Measurements from ENCODE around the gene BTBD16. TPM values are rescaled to one million over a fixed set of nuclear protein-coding genes. Genes with fewer than 3 reads are reported as not detected.

Gene BTBD16
- total RNA-seq, 1 experiment from 2014 or later, result not detected

- peak overlapping the region in 1 of 3 experiments; percentile 17; a peak in 2 of 7 replicates for H3K27ac Mint-ChIP-seq
- no CpG with 5 or more reads among the region's 3 CpGs for WGBS (ENCODE audit: extremely low coverage, insufficient read length, low lambda C conversion rate)
- Histone ChIP-seq H2BK120ac (ENCODE audit: low read depth, low read length, poor library complexity, severe bottlenecking) (no peak overlapping the region), H4K8ac (replicated peaks; ENCODE audit: insufficient read length, low read depth, low read length) (no peak overlapping the region), H3K14ac (ENCODE audit: insufficient read depth, low read length) (no peak overlapping the region), H2BK15ac (ENCODE audit: low read depth, low read length) (no peak overlapping the region), H2AK5ac (ENCODE audit: insufficient read length, low read length) (no peak overlapping the region), H3K27ac (ENCODE audit: insufficient read length, low read depth, low read length) (no peak overlapping the region), H4K20me1 (ENCODE audit: control insufficient read depth, insufficient read depth, insufficient read length) (no peaks in the 10 kb centered on the region), H2AFZ (ENCODE audit: low read length) (no peak overlapping the region), H3K4me1 (ENCODE audit: insufficient read depth, low read length) (no peaks in the 10 kb centered on the region), H3K23ac (ENCODE audit: insufficient read length, low read depth, low read length) (no peak overlapping the region), H3K56ac (ENCODE audit: insufficient read length, low read depth, low read length) (no peak overlapping the region), H2BK20ac (ENCODE audit: low read depth, low read length, poor library complexity, severe bottlenecking) (no peak overlapping the region), H3K23me2 (ENCODE audit: insufficient read length, low read depth, low read length, poor library complexity, severe bottlenecking) (no peaks in the 10 kb centered on the region), H3K18ac (ENCODE audit: insufficient read length, low read depth, low read length) (no peak overlapping the region), H3K27me3 (ENCODE audit: insufficient read depth, low read length) (no peaks in the 10 kb centered on the region), H2BK12ac (ENCODE audit: insufficient read length, low read depth, low read length) (no peak overlapping the region), H2BK5ac (ENCODE audit: insufficient read length, low read length) (no peak overlapping the region), H4K5ac (ENCODE audit: insufficient read length, low read depth, low read length) (no peak overlapping the region), H3T11ph (ENCODE audit: low read length) (no peak overlapping the region), H4K91ac (ENCODE audit: insufficient read length, low read depth, low read length) (no peak overlapping the region), H3K79me1 (ENCODE audit: insufficient read depth, low read depth, low read length, poor library complexity, severe bottlenecking) (no peaks in the 10 kb centered on the region), H3K9me3 (ENCODE audit: control insufficient read depth, low read depth, low read length) (no peaks in the 10 kb centered on the region), H3K4ac (ENCODE audit: low read depth, low read length) (no peak overlapping the region), H3K9ac (ENCODE audit: extremely low read depth, insufficient read length, low read length) (no peak overlapping the region), H3K4me2 (ENCODE audit: insufficient read depth, insufficient read length, low read length) (no peak overlapping the region), H3K79me2 (ENCODE audit: insufficient read depth, low read length) (no peaks in the 10 kb centered on the region)
- peaks cover 12 to 38% of the 10 kb centered on the region in 2 experiments for H3K4me1 Mint-ChIP-seq
- DNase-seq, result no peak
- TF ChIP-seq, protein P1, sequence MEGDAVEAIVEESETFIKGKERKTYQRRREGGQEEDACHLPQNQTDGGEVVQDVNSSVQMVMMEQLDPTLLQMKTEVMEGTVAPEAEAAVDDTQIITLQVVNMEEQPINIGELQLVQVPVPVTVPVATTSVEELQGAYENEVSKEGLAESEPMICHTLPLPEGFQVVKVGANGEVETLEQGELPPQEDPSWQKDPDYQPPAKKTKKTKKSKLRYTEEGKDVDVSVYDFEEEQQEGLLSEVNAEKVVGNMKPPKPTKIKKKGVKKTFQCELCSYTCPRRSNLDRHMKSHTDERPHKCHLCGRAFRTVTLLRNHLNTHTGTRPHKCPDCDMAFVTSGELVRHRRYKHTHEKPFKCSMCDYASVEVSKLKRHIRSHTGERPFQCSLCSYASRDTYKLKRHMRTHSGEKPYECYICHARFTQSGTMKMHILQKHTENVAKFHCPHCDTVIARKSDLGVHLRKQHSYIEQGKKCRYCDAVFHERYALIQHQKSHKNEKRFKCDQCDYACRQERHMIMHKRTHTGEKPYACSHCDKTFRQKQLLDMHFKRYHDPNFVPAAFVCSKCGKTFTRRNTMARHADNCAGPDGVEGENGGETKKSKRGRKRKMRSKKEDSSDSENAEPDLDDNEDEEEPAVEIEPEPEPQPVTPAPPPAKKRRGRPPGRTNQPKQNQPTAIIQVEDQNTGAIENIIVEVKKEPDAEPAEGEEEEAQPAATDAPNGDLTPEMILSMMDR (conservative IDR thresholded peaks at IDR 0.05), result no peak
- peaks cover 20 to 29% (median 22%) of the 10 kb centered on the region in 3 experiments for H3K36me3 Mint-ChIP-seq (ENCODE audit: insufficient read depth in 1 of 3, low read depth in 3 of 3)
- no peaks in the 10 kb centered on the region for H3K27me3 Mint-ChIP-seq (ENCODE audit: low read depth)
- H3K9me3 Mint-ChIP-seq, result peaks cover 10 to 11% of the 10 kb centered on the region in 2 experiments
- H3K4me3 Mint-ChIP-seq, result no peak overlapping the region
These were observed 14.1 kb upstream of the BTBD16 start for GRCh38 chr10:122257041-122257440.
